AG04450 (cell line): ENCODE results near the gene ACOXL. TPM values are rescaled to one million over a fixed set of nuclear protein-coding genes. Genes with fewer than 3 reads are reported as not detected.

Experiments used
- CTCF ChIA-PET: fragments of 300-600, 350-600 bp; formaldehyde crosslinking; extraction: SDS; loops from one replicate; lab custom pipeline; 2022; ENCODE audit warnings: antibody characterized with exemption, inconsistent platforms; lab: Charles Lee
- POLR2A ChIA-PET: fragments of 350-600 bp; formaldehyde crosslinking; extraction: SDS; loops from one replicate; lab custom pipeline; 2021; ENCODE audit warnings: antibody characterized with exemption, inconsistent platforms; lab: Yijun Ruan, JAX
- DNase-seq: peaks from one replicate; pipeline ENCODE4 v3.0.0-alpha.2; 2011; ENCODE audit warnings: low read depth, low spot score
- H3K27ac ChIP-seq: one replicate; pipeline ENCODE4 v1.5.1; 2012; ENCODE audit warnings: low read depth, low read length, control low read depth
- H3K27me3 ChIP-seq: one replicate; pipeline ENCODE4 v1.6.0; 2012; ENCODE audit warnings: low read length; ENCODE audit not compliant: control insufficient read depth, insufficient read depth
- H3K4me3 ChIP-seq: 2 replicates; pipeline ENCODE4 v1.5.1; 2011; ENCODE audit warnings: mild to moderate bottlenecking, low read depth, low read length, control low read depth
- H3K9me3 ChIP-seq: 2 replicates; pipeline ENCODE4 v1.5.1; 2012; ENCODE audit warnings: low read length; ENCODE audit not compliant: control insufficient read depth, insufficient read depth
- polyA plus RNA-seq: library from polyadenylated mRNA; depleted of rRNA; stranded (reverse); fragments of >200 nt; gene quantifications from 2 replicates; pipeline ENCODE4 v1.2.3, GENCODE V29; 2011
- TF ChIP-seq, protein P1 (sequence below): IDR thresholded peaks from 2 replicates; pipeline ENCODE4 v1.5.1; 2011; ENCODE audit warnings: low read depth, low read length, control low read depth, inconsistent platforms

ACOXL gene
- polyA plus RNA-seq, 1 experiment, result not detected

DNA sequence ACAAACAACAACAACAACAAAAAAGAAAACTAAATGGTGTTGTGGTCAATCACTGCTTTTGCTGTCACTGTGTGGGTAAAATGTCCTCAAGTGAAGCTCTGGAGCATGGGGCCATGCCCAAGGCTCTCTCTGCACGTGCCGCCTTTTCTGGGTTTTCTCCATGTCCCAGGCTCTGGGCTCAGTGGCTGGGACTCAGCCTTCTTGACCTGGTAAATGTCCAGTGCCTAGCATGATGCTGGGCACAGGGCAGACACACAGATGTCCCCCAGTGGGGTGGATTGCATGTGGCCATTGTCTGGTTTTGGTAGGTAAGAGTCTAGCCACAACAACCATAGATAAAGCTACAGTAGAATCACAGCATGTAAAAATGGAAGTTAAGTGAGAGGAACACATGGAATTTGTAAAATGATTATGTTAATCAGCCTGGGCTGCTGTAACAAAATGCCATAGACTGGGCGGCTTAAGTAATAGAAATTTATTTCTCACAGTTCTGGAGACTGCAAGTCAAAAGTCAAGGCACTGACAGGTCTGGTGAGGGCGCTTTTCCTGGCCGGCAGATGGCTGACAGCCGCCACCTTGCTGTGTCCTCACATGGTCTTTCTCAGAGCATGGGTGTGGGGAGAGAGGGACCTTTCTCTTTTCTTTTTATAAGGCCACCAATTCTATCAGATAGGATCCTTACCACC, 174.4 kb downstream of the ACOXL start:
- TF ChIP-seq, protein P1, sequence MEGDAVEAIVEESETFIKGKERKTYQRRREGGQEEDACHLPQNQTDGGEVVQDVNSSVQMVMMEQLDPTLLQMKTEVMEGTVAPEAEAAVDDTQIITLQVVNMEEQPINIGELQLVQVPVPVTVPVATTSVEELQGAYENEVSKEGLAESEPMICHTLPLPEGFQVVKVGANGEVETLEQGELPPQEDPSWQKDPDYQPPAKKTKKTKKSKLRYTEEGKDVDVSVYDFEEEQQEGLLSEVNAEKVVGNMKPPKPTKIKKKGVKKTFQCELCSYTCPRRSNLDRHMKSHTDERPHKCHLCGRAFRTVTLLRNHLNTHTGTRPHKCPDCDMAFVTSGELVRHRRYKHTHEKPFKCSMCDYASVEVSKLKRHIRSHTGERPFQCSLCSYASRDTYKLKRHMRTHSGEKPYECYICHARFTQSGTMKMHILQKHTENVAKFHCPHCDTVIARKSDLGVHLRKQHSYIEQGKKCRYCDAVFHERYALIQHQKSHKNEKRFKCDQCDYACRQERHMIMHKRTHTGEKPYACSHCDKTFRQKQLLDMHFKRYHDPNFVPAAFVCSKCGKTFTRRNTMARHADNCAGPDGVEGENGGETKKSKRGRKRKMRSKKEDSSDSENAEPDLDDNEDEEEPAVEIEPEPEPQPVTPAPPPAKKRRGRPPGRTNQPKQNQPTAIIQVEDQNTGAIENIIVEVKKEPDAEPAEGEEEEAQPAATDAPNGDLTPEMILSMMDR, result no peak
- Histone ChIP-seq H3K9me3 (no peaks in the 10 kb centered on the region), H3K4me3 (no peak overlapping the region), H3K27ac (no peak overlapping the region), H3K27me3 (peaks cover 10% of the 10 kb centered on the region)
- ChIA-PET POLR2A (interaction anchor here (0.7 kb wide), 1 partner anchor 79 kb away, joined by 11 read pairs; no protein-coding TSS in a partner anchor), CTCF (no interaction called here)
- no peak for DNase-seq

DNA sequence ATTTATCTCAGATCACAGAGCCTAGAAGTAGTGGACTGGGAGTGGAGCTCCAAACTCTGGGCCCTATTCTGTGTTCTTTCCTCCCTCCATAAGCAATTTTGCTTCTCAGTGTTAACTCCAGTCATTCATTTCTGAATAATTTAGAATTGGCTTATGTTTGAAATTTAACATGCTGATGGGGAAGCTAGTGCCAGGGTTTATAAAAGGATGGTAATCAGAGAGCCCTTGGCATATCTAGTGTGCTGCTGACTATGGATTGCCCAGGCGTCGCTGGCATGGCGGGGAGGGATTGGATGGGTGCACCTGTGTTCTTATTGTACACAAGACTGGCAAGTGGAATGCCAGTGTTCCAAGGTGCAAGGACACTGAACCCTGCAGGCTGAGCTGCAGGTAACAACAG, 177.1 kb downstream of the ACOXL start:
- CTCF ChIA-PET, result no interaction called here
- TF ChIP-seq, protein P1, result no peak
- no peak for DNase-seq
- peaks cover 5% of the 10 kb centered on the region for H3K27me3 ChIP-seq
- no peak overlapping the region for H3K4me3 ChIP-seq
- H3K27ac ChIP-seq, result no peak overlapping the region
- POLR2A ChIA-PET, result no interaction called here
- no peaks in the 10 kb centered on the region for H3K9me3 ChIP-seq

DNA sequence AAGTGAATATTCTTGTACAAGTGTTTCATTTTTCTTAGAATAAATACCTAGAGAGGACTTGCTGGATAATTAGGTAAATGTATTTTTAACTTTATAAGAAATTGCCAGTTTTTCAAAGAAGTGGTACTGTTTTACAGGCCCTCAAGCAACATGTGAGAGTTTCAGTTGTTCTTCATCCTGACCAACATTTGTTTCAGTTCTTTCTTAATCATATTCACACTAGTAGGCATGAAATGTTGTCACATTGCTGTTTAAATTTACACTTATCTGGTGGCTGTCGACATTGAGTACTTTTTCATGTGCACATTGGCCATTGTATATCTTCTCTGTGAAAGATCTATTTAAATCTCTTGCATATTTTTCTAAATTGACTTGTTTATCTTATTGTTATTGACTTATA, 178.1 kb downstream of the ACOXL start:
- Histone ChIP-seq H3K9me3 (no peaks in the 10 kb centered on the region), H3K27me3 (peaks cover 3% of the 10 kb centered on the region), H3K4me3 (no peak overlapping the region), H3K27ac (no peak overlapping the region)
- ChIA-PET POLR2A (no interaction called here), CTCF (no interaction called here)
- TF ChIP-seq, protein P1, result no peak
- no peak for DNase-seq

GRCh38 chr2:110919738-110920137, 187.4 kb downstream of the ACOXL start:
- ChIA-PET CTCF (no interaction called here), POLR2A (no interaction called here)
- Histone ChIP-seq H3K27ac (no peak overlapping the region), H3K9me3 (no peaks in the 10 kb centered on the region), H3K4me3 (no peak overlapping the region), H3K27me3 (no peaks in the 10 kb centered on the region)
- no peak for DNase-seq
- TF ChIP-seq, protein P1, result no peak

DNA sequence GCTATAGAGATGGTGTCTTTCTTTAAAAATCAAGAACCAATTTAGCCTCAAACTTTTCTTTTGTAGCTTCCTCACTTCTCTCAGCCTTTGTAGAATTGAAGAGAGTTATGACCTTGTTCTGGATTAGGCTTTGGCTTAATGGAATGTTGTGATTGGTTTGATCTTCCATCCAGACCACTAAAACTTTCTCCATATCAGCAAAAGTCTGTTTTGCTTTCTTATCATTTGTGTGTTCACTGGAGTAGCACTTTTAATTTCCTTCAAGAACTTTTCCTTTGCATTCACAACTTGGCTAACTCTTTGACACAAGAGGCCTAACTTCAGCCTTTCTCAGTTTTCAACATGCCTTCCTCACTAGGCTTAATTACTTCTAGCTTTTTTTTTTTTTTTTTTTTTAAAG, 193.1 kb downstream of the ACOXL start:
- peaks cover 2% of the 10 kb centered on the region for H3K27me3 ChIP-seq
- H3K27ac ChIP-seq, result no peak overlapping the region
- no peak for DNase-seq
- CTCF ChIA-PET, result no interaction called here
- TF ChIP-seq, protein P1, result no peak
- no peak overlapping the region for H3K4me3 ChIP-seq
- no peaks in the 10 kb centered on the region for H3K9me3 ChIP-seq
- POLR2A ChIA-PET, result no interaction called here
